ENCODE data around the gene GNPAT.
"Not testable (repeated sequence)": the region's sequence is repeated elsewhere in the genome, so short reads cannot be mapped to it uniquely, and the experiment has no call there.

Gene GNPAT

GRCh38 chr1:231240883-231241735 is at the start of gene GNPAT:
TSS of gene GNPAT (plus strand) at chr1:231241212. CDS start at chr1:231241379, 167 bp downstream.
- DNase-seq = peak; percentile 84

- DNase-seq = no peak
These were observed 48.3 kb upstream of the GNPAT start for GRCh38 chr1:231192620-231193163.

- no peak for DNase-seq
These were observed 47.2 kb upstream of the GNPAT start for GRCh38 chr1:231193710-231194340.

GRCh38 chr1:231194476-231194842 is 46.6 kb upstream of the GNPAT start:
- no peak for DNase-seq

- DNase-seq = no peak
These were observed 46.0 kb upstream of the GNPAT start for GRCh38 chr1:231194843-231195516.

GRCh38 chr1:231196307-231196706 is 44.7 kb upstream of the GNPAT start:
- no peak for DNase-seq

GRCh38 chr1:231196728-231197127 is 44.3 kb upstream of the GNPAT start:
- no peak for DNase-seq

- DNase-seq = no peak
These were observed 41.1 kb upstream of the GNPAT start for GRCh38 chr1:231199868-231200267.

GRCh38 chr1:231200388-231201031 is 40.5 kb upstream of the GNPAT start:
- DNase-seq = no peak

- DNase-seq = no peak
These were observed 39.5 kb upstream of the GNPAT start for GRCh38 chr1:231201375-231201978.

GRCh38 chr1:231201979-231202633 is 38.9 kb upstream of the GNPAT start:
- DNase-seq = no peak

GRCh38 chr1:231203259-231204057 is 37.6 kb upstream of the GNPAT start:
- DNase-seq = no peak

- DNase-seq = no peak
These were observed 34.2 kb upstream of the GNPAT start for GRCh38 chr1:231206856-231207255.

GRCh38 chr1:231207437-231207836 is 33.6 kb upstream of the GNPAT start:
- DNase-seq = no peak

GRCh38 chr1:231208980-231209379 is 32.0 kb upstream of the GNPAT start:
- no peak for DNase-seq

- no peak for DNase-seq
These were observed 31.5 kb upstream of the GNPAT start for GRCh38 chr1:231209531-231209930.

GRCh38 chr1:231210126-231210525 is 30.9 kb upstream of the GNPAT start:
- DNase-seq = no peak

- DNase-seq = peak; percentile 84
These were observed 29.8 kb upstream of the GNPAT start for GRCh38 chr1:231211005-231211857.

- not testable (repeated sequence) for DNase-seq
These were observed 28.7 kb upstream of the GNPAT start for GRCh38 chr1:231212301-231212700.

Measured in NK-92 treated with Interleukin-12 subunit alpha and Interleukin-12 subunit beta, amount 100 ng/mL, for 24 hours (cell line).